GM04503 (cell line): ENCODE measurements around the gene CPN2.

Experiments used
- DNase-seq: peaks from one replicate; pipeline ENCODE4 v3.0.0-alpha.2; 2012; ENCODE audit warnings: low read depth

CPN2 gene, protein sequence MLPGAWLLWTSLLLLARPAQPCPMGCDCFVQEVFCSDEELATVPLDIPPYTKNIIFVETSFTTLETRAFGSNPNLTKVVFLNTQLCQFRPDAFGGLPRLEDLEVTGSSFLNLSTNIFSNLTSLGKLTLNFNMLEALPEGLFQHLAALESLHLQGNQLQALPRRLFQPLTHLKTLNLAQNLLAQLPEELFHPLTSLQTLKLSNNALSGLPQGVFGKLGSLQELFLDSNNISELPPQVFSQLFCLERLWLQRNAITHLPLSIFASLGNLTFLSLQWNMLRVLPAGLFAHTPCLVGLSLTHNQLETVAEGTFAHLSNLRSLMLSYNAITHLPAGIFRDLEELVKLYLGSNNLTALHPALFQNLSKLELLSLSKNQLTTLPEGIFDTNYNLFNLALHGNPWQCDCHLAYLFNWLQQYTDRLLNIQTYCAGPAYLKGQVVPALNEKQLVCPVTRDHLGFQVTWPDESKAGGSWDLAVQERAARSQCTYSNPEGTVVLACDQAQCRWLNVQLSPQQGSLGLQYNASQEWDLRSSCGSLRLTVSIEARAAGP

DNA sequence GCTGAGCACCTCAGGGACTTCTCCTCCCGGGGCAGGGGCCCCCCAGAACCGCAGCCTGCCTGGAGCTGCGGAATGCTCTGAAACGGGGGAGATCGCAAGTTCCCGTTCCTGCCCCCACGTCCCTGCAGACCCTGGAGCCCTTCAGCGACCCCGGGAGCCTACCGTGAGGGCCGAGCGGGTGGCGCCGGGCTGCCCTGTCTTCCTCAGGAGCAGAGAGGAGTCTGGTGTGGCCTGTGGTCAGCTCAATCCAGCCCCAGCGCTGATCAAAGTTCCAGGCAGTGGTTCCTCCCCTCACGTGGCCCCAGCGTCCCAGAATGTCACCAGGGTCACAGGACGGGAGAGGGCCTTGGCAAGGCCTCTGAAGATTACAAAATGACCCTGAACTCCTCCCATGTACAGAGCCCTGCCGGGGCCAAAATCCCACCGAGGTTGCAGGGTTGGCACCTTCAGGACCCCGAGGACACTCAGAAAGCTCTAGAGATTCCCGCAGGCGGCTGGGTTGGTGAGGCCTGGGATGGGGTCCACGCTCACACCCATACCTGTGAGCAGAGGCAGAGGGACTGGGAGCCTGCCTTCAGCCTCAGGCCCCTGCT is at the start of gene CPN2:
TSS of gene CPN2 (minus strand) at position 249 of the 593 bp plus-strand sequence. CDS start 8,626 bp downstream, outside the sequence.
- no peak for DNase-seq

GRCh38 chr3:194399874-194400411 is 48.8 kb upstream of the CPN2 start:
- no peak for DNase-seq

DNA sequence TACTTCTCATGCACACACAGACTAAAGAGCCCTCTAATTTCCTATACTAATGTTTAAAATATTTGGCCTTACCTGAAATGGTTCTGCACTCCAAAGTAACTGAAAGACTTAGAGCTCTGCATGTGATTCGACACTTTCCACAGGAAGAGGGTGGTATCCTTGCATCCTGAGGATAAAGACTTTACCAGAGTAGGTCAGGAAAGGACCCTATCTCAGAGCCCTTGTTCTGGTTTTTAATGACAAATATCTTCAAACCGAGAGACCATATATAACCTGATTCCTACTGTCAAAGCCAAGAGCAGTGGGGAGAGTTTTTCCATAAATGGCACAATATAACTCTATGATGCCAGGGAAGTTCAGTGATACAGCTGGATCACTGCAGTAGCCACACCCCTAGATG is 48.0 kb upstream of the CPN2 start, which contains the start of gene GP5:
TSS of gene GP5 (minus strand) at position 101 of the 400 bp plus-strand sequence. CDS start 984 bp downstream, outside the sequence.
- DNase-seq: no peak

- DNase-seq: no peak
Observed at GRCh38 chr3:194397757-194398312, 46.7 kb upstream of the CPN2 start.

- no peak for DNase-seq
Observed at GRCh38 chr3:194396859-194397756, 46.0 kb upstream of the CPN2 start.

DNA sequence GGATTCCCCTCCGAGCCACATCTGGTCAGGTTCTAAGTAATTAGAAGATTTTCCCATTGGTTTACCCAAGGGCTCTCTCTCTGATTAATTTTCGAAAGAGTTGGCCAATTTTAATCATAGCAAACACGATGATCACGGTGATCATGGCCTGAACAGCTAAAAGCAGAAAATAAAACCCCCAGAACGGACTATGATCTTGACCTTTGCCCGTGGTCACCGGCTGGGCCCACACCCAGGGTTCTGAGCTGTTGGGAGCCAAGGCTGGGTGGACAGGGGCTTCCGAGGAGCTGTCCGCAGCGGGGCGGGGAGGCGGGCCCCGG is 45.4 kb upstream of the CPN2 start:
- DNase-seq: no peak

- DNase-seq: peak; percentile 7
Observed at GRCh38 chr3:194395778-194396538, 44.8 kb upstream of the CPN2 start.

DNA sequence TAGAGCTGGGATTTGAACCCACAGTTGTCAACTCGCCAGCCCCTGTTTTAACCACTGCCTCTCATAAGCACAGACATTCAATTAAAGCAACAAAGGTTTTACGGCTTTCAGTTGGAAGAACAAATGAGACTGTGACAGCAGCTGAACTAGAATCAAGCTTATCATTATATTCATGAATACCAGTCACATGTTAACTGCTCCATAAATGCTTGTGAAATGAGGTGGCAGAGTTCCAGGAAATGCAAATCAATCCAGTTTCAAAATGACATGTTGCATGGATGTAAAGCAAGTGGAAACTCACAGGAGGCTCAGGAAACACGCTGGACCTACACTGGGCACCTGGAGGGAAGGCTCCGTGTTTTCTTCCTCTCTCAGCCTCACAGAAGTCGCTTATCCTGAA is 44.1 kb upstream of the CPN2 start:
- DNase-seq: no peak

DNA sequence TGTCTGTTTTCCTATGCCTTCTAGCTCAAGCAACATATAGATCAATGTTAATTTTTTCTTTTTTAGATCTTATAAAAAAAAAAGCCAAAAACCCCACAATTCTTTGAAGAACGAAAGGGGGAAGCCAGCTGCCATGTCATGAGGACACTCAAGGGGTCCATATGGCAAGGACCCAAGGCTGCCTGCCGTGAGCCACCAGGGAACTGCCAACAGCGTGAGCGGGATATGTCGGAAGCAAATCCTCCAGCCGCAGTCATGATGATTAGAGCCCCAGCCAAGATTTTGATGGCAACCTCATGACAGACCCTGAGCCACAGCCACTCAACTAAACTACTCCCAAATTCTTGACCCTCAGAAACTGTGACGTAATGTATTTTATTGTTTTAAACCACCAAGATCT is 41.4 kb upstream of the CPN2 start:
- no peak for DNase-seq

DNA sequence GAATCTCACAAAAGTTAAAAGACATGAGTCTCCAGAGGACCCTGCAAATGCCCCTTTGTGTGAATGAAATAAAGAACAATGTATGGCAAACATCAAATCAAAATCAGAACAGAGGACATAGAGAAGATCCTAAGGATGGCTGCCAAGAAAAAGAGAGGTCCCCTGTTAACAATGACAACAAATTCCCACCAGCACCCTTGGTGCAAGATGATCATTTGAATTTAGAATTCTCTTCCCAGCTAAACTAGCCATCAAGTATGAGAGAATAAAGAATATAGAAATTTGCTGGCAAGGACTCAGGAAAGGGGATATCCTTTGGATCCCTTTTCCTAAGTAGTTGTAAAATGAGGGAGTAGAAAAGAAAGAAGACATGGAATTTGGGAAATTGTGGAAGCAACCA is 39.7 kb upstream of the CPN2 start:
- no peak for DNase-seq

- no peak for DNase-seq
Observed at GRCh38 chr3:194389269-194389668, 38.1 kb upstream of the CPN2 start.

DNA sequence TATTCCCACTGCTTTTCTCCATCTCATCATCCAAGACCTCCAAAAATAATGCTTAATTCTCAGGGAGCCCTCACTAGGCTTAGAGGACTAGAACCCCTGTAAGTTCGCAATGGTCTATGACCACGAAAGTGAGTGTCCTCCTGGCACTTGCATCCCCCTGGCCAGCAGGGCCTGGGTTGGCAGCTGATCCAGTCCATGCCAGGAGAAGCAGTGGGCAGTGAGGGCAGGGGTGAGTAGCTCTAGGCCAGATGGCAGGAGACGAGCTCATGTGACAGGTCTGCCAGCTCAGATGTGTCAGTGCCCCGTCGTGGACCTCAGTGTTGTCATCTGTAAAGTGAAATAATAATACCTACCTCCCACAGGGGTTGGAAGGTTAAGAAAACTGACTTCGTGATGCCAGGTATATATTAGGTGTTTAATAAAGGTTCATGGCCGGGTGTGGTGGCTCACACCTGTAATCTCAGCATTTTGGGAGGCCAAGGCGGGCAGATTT is 36.8 kb upstream of the CPN2 start:
- no peak for DNase-seq

DNA sequence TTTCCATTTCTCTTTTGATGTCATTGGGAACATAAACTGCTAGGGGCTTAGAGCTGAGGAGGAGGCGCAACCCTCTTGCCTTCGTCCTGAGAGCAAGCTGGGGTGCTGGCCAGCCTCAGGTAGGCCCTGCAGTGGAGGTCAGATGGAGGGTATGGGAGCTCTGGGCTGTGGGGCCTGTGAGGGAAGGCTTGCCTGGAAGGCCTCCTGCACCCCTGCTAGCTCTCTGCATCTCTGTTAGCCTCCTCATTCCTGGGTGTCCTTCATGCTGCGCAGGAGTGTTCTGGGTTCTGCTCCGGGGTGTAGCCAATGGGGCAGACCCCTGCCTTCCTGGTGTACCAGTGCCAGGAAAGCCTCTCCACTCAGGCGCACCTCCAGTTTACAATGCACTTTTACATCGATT is 36.1 kb upstream of the CPN2 start:
- DNase-seq: no peak

GRCh38 chr3:194386648-194387047 is 35.5 kb upstream of the CPN2 start:
- no peak for DNase-seq

DNA sequence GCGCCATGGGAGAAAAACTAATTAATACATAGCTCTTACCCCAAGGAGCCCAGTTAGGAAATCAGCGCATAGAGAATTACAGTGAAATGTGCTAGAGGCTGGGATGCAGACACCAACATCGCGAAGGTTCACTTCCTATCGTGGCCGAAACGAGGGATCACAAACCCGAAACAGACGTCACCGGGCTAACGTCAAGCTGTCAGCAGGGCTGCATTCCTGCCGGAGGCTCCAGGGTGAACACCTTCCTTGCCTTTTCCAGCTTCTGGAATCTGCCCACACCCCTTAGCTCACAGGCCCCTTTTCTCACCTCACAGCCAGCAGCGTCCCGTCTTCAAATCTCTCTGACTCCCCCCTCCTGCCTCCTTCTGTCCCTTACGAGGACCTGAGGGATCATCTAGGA is 34.9 kb upstream of the CPN2 start:
- DNase-seq: no peak

DNA sequence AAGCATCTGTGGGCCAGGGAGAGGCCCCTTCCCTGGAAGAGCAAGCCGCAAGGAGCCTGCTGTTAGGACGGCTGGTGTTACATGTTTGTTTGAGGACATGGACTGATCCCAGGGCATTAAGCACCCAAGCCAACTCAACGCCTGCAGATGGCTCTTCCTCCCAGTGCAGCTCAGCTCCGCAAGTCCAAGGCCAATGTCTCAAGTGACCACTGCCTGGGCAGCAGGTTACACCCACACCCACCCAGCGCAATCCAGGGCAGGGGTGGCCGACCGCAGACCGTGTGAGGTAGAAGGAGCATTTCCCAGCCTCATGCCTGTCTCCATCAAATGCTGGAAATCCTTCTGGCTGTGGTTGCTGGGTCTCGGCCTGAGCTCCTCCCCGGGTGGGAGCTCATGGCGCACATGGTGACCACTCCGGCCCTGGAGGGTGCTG is 33.5 kb upstream of the CPN2 start:
- DNase-seq: no peak

- no peak for DNase-seq
Observed at GRCh38 chr3:194384156-194384555, 33.0 kb upstream of the CPN2 start.

DNA sequence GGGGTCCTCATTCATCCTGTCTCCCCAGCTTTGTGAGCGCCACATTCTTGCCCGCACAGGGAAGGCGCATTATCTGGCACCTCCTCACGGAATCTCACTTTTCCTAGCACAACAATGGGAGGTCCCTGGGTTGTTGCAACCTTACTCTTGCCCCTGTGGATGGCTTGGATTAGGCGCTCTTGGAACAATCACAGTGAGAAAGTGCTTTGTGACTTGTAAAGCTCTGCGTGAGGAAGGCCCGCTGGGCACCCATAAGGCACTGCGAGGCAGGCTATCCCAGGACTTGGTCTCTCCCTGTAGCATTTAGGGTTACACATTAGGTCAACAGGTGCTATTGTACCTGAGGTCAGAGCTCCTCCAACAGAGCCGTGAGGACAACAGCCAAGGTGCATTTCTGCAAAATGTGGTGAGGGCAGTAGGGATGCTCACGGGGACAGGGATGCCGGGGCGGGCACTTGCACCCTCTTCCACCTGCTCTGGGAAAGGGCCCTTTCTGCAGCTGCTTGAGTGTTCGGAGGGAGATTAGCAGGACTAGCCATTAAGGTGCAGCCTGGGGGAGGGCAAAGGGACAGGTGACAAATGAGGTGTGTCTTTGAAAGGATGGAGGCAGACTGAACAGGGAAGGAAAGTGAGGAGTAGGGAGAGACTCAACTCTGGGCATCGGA is 32.3 kb upstream of the CPN2 start:
- no peak for DNase-seq

DNA sequence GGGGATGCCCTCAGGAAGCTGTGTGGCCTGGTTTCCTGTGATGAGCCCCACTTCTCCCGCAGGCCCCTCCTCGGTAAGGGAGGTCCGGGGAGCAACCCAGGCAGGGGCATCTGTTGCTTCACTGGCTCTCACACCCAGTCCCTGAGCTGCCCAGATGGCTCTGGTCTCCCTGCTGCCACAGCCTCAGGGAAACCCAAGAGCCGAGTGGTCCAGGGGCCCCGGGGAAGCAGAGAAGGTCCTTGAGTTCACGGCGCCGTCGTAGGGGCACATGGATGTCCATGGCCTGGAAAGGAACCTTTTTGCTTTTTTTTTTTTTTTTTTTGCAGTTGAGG is 31.7 kb upstream of the CPN2 start:
- DNase-seq: no peak

DNA sequence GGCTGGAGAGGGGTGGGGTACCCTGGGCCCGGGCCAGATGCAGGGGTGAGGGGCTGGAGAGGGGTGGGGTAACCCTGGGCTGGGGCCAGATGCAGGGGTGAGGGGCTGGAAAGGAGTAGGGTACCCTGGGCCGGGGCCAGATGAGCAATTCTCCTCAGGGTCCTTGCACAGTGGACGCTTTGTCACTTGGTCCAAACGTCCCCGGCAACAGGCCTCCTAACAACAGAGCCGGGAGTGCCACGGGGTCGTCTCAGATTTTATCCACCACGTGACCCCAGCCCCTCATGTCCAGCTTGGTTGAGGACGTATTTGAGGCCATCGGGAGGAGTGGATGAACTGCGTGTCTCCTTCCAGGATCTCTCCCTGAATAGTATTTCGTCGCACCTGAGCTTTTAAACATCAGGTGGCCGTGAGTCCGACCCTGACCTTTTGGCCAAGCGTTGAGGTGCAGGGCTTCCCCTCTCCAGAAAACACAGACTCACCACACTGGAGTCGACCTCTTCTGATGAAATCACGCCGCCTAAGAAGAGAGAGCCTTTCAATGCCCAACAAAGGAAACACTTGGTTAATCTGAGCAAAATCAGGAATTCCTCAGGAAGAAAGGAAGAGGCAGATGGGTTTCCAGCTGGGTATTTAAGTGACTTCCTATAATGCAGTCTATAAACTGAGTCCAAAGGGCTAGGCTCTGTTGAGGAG is 31.2 kb upstream of the CPN2 start:
- no peak for DNase-seq
